ENCODE results near the gene TMEM108.

DNA sequence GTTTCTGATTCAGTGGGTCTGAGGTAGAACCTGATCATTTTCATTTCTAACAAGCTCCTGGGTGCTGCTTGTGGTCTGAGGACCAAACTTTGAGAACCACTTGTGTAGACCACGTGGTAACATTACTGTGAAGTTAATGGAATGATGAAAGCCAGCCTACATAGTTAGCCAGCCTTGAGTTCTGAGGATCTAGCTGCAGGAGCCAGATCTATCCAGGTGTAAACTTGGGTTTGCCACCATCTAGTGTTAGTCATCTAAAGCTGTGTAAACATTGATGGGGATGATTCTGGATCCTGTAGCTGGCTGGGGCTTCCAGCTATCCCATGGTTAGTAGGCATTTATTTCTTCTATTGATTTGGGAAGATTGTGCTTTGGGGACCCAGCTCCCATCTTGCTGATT is 170.0 kb downstream of the TMEM108 start:
- TF ChIP-seq POLR2AphosphoS5 (IDR thresholded peaks at IDR 0.05; ENCODE audit: low read depth, low read length), result no peak
- TF ChIP-seq POLR2A (IDR thresholded peaks at IDR 0.05; ENCODE audit: low read depth, low read length), result no peak
- no peak for TF ChIP-seq TAF1 (IDR thresholded peaks at IDR 0.05; ENCODE audit: borderline replicate concordance, low read depth, low read length)
